ENCODE results near the gene MED27.
A peak's percentile ranks its signal among the peaks of the same experiment; 100 is the strongest.

MED27 gene

DNA sequence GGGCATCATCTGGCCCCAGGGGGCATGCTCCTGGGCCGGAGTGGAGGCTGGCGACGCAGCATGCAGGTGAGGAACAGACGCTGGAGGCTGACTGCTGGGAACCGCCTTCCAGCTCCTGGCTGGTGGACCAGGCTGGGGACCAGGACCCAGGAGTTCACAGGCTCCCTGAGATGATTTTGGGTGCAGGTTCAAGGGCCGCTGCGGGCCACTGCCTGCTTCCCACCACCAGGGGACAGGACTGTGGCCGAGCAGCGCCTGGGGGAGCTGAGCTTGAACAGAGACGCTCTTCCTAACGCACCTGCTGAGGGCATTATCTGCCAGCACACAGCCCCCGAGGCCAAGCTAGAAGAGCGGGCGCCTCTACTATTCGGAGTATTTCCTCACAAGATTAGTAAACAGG lies 207.7 kb downstream of the MED27 start:
- no peak overlapping the region for H3K4me3 ChIP-seq (ENCODE audit: low read depth, low read length)
- no peak for DNase-seq (ENCODE audit: low read depth)
- TF ChIP-seq, protein P1, sequence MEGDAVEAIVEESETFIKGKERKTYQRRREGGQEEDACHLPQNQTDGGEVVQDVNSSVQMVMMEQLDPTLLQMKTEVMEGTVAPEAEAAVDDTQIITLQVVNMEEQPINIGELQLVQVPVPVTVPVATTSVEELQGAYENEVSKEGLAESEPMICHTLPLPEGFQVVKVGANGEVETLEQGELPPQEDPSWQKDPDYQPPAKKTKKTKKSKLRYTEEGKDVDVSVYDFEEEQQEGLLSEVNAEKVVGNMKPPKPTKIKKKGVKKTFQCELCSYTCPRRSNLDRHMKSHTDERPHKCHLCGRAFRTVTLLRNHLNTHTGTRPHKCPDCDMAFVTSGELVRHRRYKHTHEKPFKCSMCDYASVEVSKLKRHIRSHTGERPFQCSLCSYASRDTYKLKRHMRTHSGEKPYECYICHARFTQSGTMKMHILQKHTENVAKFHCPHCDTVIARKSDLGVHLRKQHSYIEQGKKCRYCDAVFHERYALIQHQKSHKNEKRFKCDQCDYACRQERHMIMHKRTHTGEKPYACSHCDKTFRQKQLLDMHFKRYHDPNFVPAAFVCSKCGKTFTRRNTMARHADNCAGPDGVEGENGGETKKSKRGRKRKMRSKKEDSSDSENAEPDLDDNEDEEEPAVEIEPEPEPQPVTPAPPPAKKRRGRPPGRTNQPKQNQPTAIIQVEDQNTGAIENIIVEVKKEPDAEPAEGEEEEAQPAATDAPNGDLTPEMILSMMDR (IDR thresholded peaks at IDR 0.05; ENCODE audit: control insufficient read depth, extremely low read depth, insufficient read depth), result peak; percentile 15; the same call in 1 of the 2 replicates

- TF ChIP-seq, protein P1 (IDR thresholded peaks at IDR 0.05; ENCODE audit: control insufficient read depth, extremely low read depth, insufficient read depth), result no peak
- H3K4me3 ChIP-seq (ENCODE audit: low read depth, low read length), result no peak overlapping the region
- DNase-seq (ENCODE audit: low read depth), result no peak
Observed at GRCh38 chr9:131870156-131870555, 209.5 kb downstream of the MED27 start.

DNA sequence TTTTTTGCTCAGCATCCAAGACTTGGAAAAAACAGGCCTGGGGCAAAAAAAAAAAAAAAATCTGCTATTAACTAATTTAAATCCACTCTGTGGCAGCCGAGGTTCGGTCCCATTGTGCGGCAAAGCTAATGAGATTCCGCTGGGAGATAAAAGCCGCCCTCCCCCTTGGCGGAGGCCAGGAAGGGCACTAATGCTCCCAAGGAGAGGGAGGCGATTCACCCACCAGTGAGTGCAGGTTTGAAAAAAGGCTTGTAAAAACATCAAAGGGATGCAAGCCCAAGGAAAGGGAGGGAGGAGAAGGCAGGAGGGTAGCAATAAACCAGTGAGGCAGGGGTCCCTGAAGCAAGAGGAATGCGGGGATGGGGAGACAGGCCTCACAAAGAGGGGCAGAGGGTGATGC lies 210.3 kb downstream of the MED27 start:
- H3K4me3 ChIP-seq (ENCODE audit: low read depth, low read length), result no peak overlapping the region
- TF ChIP-seq, protein P1 (IDR thresholded peaks at IDR 0.05; ENCODE audit: control insufficient read depth, extremely low read depth, insufficient read depth), result no peak
- DNase-seq (ENCODE audit: low read depth), result no peak

DNA sequence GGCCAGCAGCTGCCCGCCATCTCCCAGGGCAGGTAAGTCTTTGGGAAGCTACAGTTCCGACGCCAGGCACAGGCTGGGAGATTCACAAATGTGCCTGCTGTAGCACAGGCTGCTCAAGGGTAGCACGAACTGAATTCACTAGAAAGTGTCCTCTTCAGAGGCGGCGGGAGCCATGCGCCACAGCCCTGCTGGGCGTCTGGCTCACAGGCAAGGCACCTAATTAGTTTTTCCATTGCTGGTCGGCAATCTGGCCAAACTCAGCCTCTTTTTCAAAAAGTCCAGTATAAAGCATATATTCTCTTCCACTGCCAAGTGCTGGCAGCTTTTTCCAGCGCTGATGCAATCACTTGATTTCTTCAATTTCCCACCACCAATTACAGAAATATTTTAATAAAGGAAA lies 210.9 kb downstream of the MED27 start:
- no peak for DNase-seq (ENCODE audit: low read depth)
- no peak overlapping the region for H3K4me3 ChIP-seq (ENCODE audit: low read depth, low read length)
- TF ChIP-seq, protein P1 (IDR thresholded peaks at IDR 0.05; ENCODE audit: control insufficient read depth, extremely low read depth, insufficient read depth), result no peak

GRCh38 chr9:131867611-131868192 lies 212.0 kb downstream of the MED27 start:
- no peak for DNase-seq (ENCODE audit: low read depth)
- TF ChIP-seq, protein P1 (IDR thresholded peaks at IDR 0.05; ENCODE audit: control insufficient read depth, extremely low read depth, insufficient read depth), result no peak
- no peak overlapping the region for H3K4me3 ChIP-seq (ENCODE audit: low read depth, low read length)

- TF ChIP-seq, protein P1 (IDR thresholded peaks at IDR 0.05; ENCODE audit: control insufficient read depth, extremely low read depth, insufficient read depth), result no peak
- DNase-seq (ENCODE audit: low read depth), result no peak
- no peak overlapping the region for H3K4me3 ChIP-seq (ENCODE audit: low read depth, low read length)
Observed at GRCh38 chr9:131865446-131866195, 214.0 kb downstream of the MED27 start.
